HCT116 (cell line): ENCODE data around the gene RPL31. TPM values are rescaled to one million over a fixed set of nuclear protein-coding genes. Genes with fewer than 3 reads are reported as not detected.

Experiments used
- ATAC-seq: fragments of 200-7000 bp; cut with Tn5 transposase; 2 replicates; pipeline ENCODE4 v1.9.1; 2020; ENCODE audit warnings: mild to moderate bottlenecking, moderate library complexity
- BruUV-seq: library from RNA; stranded (reverse); fragments of 400-500 nt; replicated peaks from 2 replicates; lab custom pipeline; 2021; lab: Mats Ljungman, UMichigan
- CTCF ChIA-PET: fragments of 300-600 bp; sonication (Branson Sonifier 250); formaldehyde crosslinking; loops from one replicate; lab custom pipeline; 2021; ENCODE audit warnings: antibody characterized with exemption; lab: Charles Lee
- POLR2A ChIA-PET: fragments of 300-600, 350-600 bp; sonication (Branson Sonifier 250); formaldehyde crosslinking; loops from one replicate; lab custom pipeline; 2021; ENCODE audit warnings: antibody characterized with exemption; lab: Charles Lee
- RAD21 ChIA-PET, 2 experiments: fragments of 300-600 bp; sonication (Branson Sonifier 250); formaldehyde crosslinking; loops; one replicate each; lab custom pipeline; 2023; ENCODE audit warnings: low total read pairs in 2 of 2; ENCODE audit not compliant: uncharacterized antibody in 2 of 2, unreplicated experiment in 2 of 2, low non-redundant PET in 1 of 2; lab: Charles Lee
- DNase-seq: peaks from one replicate; pipeline ENCODE4 v3.0.0-alpha.2; 2010; ENCODE audit warnings: low read depth, low spot score
- H2AFZ ChIP-seq: fragments of 200-600 bp; shearing (Covaris generic), sonication (generic); 2 replicates; pipeline ENCODE4 v1.6.1; 2017; ENCODE audit warnings: low read depth, mixed run types, mixed read lengths, antibody characterized with exemption, low read length; ENCODE audit not compliant: poor library complexity, severe bottlenecking
- H3K27ac ChIP-seq: 2 replicates; pipeline ENCODE4 v1.5.1; 2012; ENCODE audit warnings: low read depth, low read length
- H3K27me3 ChIP-seq: fragments of 200-600 bp; sonication (generic); 2 replicates; pipeline ENCODE4 v1.6.1; 2016; ENCODE audit warnings: mixed run types, low read length, mixed read lengths; ENCODE audit not compliant: insufficient read depth
- H3K36me3 ChIP-seq, 2 experiments: fragments of 200-500 bp in 1 of 2; fragments of 200-600 bp in 1 of 2; sonication (Bioruptor generic) in 1 of 2; sonication (generic) in 1 of 2; 2 replicates each; pipeline versions ENCODE4 v1.5.1 to v1.6.1; 2014 to 2016; ENCODE audit warnings: low read length in 2 of 2, inconsistent platforms in 1 of 2, mixed read lengths in 1 of 2, mixed run types in 1 of 2; ENCODE audit not compliant: insufficient read depth in 2 of 2, control insufficient read depth in 1 of 2
- H3K4me1 ChIP-seq, 2 experiments: fragments of 200-600 bp in 1 of 2; sonication (generic) in 1 of 2; 2 replicates each; pipeline versions ENCODE4 v1.5.1 to v1.6.1; 2012 to 2017; ENCODE audit warnings: low read length in 2 of 2, inconsistent platforms in 1 of 2, mild to moderate bottlenecking in 1 of 2, mixed read lengths in 1 of 2, mixed run types in 1 of 2, moderate library complexity in 1 of 2; ENCODE audit not compliant: insufficient read depth in 2 of 2, control insufficient read depth in 1 of 2
- H3K4me2 ChIP-seq: fragments of 200-600 bp; sonication (generic); 2 replicates; pipeline ENCODE4 v1.6.1; 2017; ENCODE audit warnings: mixed run types, low read length, mixed read lengths
- H3K4me3 ChIP-seq, 2 experiments: fragments of 200-600 bp in 1 of 2; sonication (generic) in 1 of 2; replicated peaks in 1 of 2; 2 replicates each; pipeline ENCODE4 v1.5.1; 2011 to 2016; ENCODE audit warnings: low read length in 2 of 2, control low read depth in 1 of 2, low read depth in 1 of 2, mild to moderate bottlenecking in 1 of 2, mixed read lengths in 1 of 2, mixed run types in 1 of 2
- H3K79me2 ChIP-seq: fragments of 200-600 bp; sonication (generic); 2 replicates; pipeline ENCODE4 v1.6.1; 2017; ENCODE audit warnings: mild to moderate bottlenecking, mixed run types, low read length, moderate library complexity, mixed read lengths; ENCODE audit not compliant: insufficient read depth
- H3K9ac ChIP-seq: fragments of 200-600 bp; sonication (generic); 2 replicates; pipeline ENCODE4 v1.6.1; 2016; ENCODE audit warnings: low read length, mixed read lengths
- H3K9me2 ChIP-seq: fragments of 200-600 bp; sonication (generic), shearing (Covaris generic); 2 replicates; pipeline ENCODE4 v1.6.1; 2017; ENCODE audit warnings: mixed run types, mild to moderate bottlenecking, moderate library complexity; ENCODE audit not compliant: insufficient read depth
- H3K9me3 ChIP-seq, 2 experiments: fragments of 200-500 bp in 1 of 2; fragments of 200-600 bp in 1 of 2; sonication (Bioruptor generic) in 1 of 2; sonication (generic) in 1 of 2; 2 replicates each; pipeline ENCODE4 v1.6.1; 2014 to 2017; ENCODE audit warnings: low read length in 2 of 2, mixed read lengths in 2 of 2, inconsistent platforms in 1 of 2, low read depth in 1 of 2, mild to moderate bottlenecking in 1 of 2, mixed run types in 1 of 2, moderate library complexity in 1 of 2; ENCODE audit not compliant: control insufficient read depth in 1 of 2, insufficient read depth in 1 of 2
- H4K20me1 ChIP-seq: fragments of 200-600 bp; sonication (generic), shearing (Covaris generic); 2 replicates; pipeline ENCODE4 v1.6.1; 2017; ENCODE audit warnings: mixed run types, mild to moderate bottlenecking, moderate library complexity; ENCODE audit not compliant: insufficient read depth
- CBX3 ChIP-seq: IDR thresholded peaks from 2 replicates; pipeline ENCODE4 v1.6.1; 2012; ENCODE audit warnings: low read depth
- CEBPB ChIP-seq: IDR thresholded peaks from 2 replicates; pipeline ENCODE4 v1.6.1; 2012; ENCODE audit warnings: low read depth
- EZH2phosphoT487 ChIP-seq: fragments of 200-600 bp; IDR thresholded peaks from 2 replicates; pipeline ENCODE4 v1.6.1; 2018; ENCODE audit warnings: antibody characterized with exemption, borderline replicate concordance
- FOSL1 ChIP-seq: IDR thresholded peaks from 2 replicates; pipeline ENCODE4 v1.6.1; 2012; ENCODE audit warnings: low read depth
- JUND ChIP-seq: IDR thresholded peaks from 2 replicates; pipeline ENCODE4 v1.6.1; 2012
- MAX ChIP-seq: IDR thresholded peaks from 2 replicates; pipeline ENCODE4 v1.6.1; 2012
- POLR2A ChIP-seq: IDR thresholded peaks from 2 replicates; pipeline ENCODE4 v1.7.0; 2011; ENCODE audit warnings: borderline replicate concordance; ENCODE audit not compliant: insufficient read depth, insufficient read length; ENCODE audit errors: extremely low read depth
- POLR2AphosphoS5 ChIP-seq: IDR thresholded peaks from 2 replicates; pipeline ENCODE4 v1.6.1; 2011; ENCODE audit warnings: mild to moderate bottlenecking, low read depth, low read length, moderate library complexity
- RAD21 ChIP-seq: IDR thresholded peaks from 2 replicates; pipeline ENCODE4 v1.6.1; 2012; ENCODE audit warnings: low read depth, mild to moderate bottlenecking
- SP1 ChIP-seq: IDR thresholded peaks from 2 replicates; pipeline ENCODE4 v1.6.1; 2012; ENCODE audit warnings: low read depth
- TCF7L2 ChIP-seq: IDR thresholded peaks from 2 replicates; pipeline ENCODE4 v1.7.0; 2011; ENCODE audit warnings: borderline replicate concordance, inconsistent platforms; ENCODE audit not compliant: insufficient read depth, insufficient read length; ENCODE audit errors: extremely low read depth
- YY1 ChIP-seq: IDR thresholded peaks from 2 replicates; pipeline ENCODE4 v1.6.1; 2011; ENCODE audit warnings: low read length, low read depth, moderate library complexity, mild to moderate bottlenecking; ENCODE audit not compliant: insufficient replicate concordance; ENCODE audit errors: extremely low read depth
- intact Hi-C: fragments of 100-400 bp; cut with micrococcal nuclease; formaldehyde crosslinking; loops from 2 replicates; pipeline ENCODE4 v1.10.0; 2022
- total RNA-seq: library from RNA; stranded (reverse); gene quantifications from one replicate; pipeline ENCODE4 v1.2.1, GENCODE V29; 2021; ENCODE audit not compliant: unreplicated experiment
- TF ChIP-seq, protein P1 (sequence below): IDR thresholded peaks from 2 replicates; pipeline ENCODE4 v1.6.1; 2012; ENCODE audit warnings: low read depth

RPL31 gene
- total RNA-seq, 1 experiment from 2014 or later = 1,340 TPM

- Histone ChIP-seq H3K4me2 (no peak overlapping the region), H3K27ac (no peak overlapping the region), H3K9me3 (no peaks in the 10 kb centered on the region), H2AFZ (no peak overlapping the region), H3K36me3 (peaks cover 30 to 38% of the 10 kb centered on the region in 2 experiments), H3K9me2 (no peaks in the 10 kb centered on the region), H3K79me2 (peaks cover 18% of the 10 kb centered on the region), H3K27me3 (no peaks in the 10 kb centered on the region), H4K20me1 (peaks cover 40% of the 10 kb centered on the region; the same call in 1 of the 2 replicates), H3K4me1 (no peaks in the 10 kb centered on the region), H3K9ac (no peak overlapping the region), H3K4me3 (no peak overlapping the region)
- ChIA-PET CTCF (interaction anchor here (0.8 kb wide), 1 partner anchor 143 kb away, joined by 3 read pairs; no protein-coding TSS in a partner anchor), RAD21 (no interaction called here), POLR2A (no interaction called here)
- DNase-seq = no peak
- intact Hi-C loops = no loop called here
- ATAC-seq = no peak
- TF ChIP-seq POLR2AphosphoS5 (peak; percentile 36), SP1 (no peak)
- BruUV-seq = no TSS peak
Measured at GRCh38 chr2:101011152-101011551, 9.1 kb downstream of the RPL31 start.

DNA sequence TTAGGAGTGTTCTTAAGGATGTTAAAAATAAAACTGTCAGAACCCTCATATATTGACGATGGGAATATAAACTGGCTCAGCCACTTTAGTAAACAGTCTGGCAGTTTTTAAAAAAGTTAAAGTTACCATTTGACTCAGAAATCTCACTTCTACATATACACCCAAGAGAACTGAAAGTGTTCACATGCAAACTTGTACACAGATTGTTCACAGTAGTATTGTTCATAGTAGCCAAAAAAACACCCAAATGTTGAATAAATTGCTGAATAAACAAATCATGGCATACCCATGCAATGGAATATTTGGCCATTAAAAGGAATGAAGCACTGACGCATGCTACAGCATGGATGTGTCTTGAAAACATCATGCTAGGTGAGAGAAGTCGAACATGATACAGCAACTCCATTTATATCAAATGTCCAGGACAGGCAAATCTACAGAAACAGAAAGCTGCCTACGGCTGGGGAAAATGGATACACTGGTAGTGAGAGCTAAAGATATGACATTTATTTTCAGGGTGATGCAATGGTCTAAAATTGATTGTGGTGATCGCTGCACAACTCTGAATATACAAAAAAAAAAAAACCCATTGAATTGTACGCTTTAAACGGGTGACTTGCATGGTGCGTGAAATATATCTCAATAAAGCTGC, 10.1 kb downstream of the RPL31 start:
- no peak overlapping the region for H3K4me3 ChIP-seq
- intact Hi-C loops = loop anchor here (1.0 kb wide), 2 partner anchors 193 to 240 kb away; partner anchors contain the start of gene CNOT11
- peaks cover 22 to 28% of the 10 kb centered on the region in 2 experiments; a peak in 2 of 4 replicates for H3K36me3 ChIP-seq
- TF ChIP-seq, protein P1, sequence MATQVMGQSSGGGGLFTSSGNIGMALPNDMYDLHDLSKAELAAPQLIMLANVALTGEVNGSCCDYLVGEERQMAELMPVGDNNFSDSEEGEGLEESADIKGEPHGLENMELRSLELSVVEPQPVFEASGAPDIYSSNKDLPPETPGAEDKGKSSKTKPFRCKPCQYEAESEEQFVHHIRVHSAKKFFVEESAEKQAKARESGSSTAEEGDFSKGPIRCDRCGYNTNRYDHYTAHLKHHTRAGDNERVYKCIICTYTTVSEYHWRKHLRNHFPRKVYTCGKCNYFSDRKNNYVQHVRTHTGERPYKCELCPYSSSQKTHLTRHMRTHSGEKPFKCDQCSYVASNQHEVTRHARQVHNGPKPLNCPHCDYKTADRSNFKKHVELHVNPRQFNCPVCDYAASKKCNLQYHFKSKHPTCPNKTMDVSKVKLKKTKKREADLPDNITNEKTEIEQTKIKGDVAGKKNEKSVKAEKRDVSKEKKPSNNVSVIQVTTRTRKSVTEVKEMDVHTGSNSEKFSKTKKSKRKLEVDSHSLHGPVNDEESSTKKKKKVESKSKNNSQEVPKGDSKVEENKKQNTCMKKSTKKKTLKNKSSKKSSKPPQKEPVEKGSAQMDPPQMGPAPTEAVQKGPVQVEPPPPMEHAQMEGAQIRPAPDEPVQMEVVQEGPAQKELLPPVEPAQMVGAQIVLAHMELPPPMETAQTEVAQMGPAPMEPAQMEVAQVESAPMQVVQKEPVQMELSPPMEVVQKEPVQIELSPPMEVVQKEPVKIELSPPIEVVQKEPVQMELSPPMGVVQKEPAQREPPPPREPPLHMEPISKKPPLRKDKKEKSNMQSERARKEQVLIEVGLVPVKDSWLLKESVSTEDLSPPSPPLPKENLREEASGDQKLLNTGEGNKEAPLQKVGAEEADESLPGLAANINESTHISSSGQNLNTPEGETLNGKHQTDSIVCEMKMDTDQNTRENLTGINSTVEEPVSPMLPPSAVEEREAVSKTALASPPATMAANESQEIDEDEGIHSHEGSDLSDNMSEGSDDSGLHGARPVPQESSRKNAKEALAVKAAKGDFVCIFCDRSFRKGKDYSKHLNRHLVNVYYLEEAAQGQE = no peak
- TF ChIP-seq YY1 (no peak), JUND (no peak), MAX (no peak), EZH2phosphoT487 (no peak), CEBPB (no peak), CBX3 (no peak), RAD21 (no peak), POLR2A (no peak), TCF7L2 (no peak), FOSL1 (no peak)

More for the DNA sequence above, 10.1 kb downstream of the RPL31 start:
- DNase-seq (no peak), ATAC-seq (no peak)
- Histone ChIP-seq H3K27me3 (no peaks in the 10 kb centered on the region), H2AFZ (no peak overlapping the region), H3K4me2 (no peak overlapping the region), H3K27ac (no peak overlapping the region), H3K9me2 (no peaks in the 10 kb centered on the region), H3K4me1 (no peaks in the 10 kb centered on the region), H4K20me1 (peaks cover 30% of the 10 kb centered on the region; the same call in 1 of the 2 replicates), H3K79me2 (peaks cover 8% of the 10 kb centered on the region; the same call in 1 of the 2 replicates), H3K9ac (no peak overlapping the region), H3K9me3 (no peaks in the 10 kb centered on the region)
- POLR2A ChIA-PET = interaction anchor here (0.5 to 1.0 kb wide), 2 partner anchors 10 to 410 kb away, joined by 3 to 4 read pairs; partner anchors contain the start of gene RPL31
- BruUV-seq = no TSS peak
- RAD21 ChIA-PET = interaction anchor here (1.0 to 1.3 kb wide), 4 partner anchors 139 to 193 kb away, joined by 3 to 4 read pairs (median 4); partner anchors contain the start of gene TBC1D8 (in 1 of the 2)
- CTCF ChIA-PET = interaction anchor here (0.7 to 1.7 kb wide), 19 partner anchors 25 to 418 kb away, joined by 3 to 31 read pairs (median 4); partner anchors contain the start of gene TBC1D8
